Thyroid gland (tissue), 4 donors: Measurements from ENCODE around the gene MYG1.

Experiments used
- CTCF ChIP-seq, 6 experiments: fragments of 200-600 bp in 3 of 6; fragments of 450-650 bp in 3 of 6; sonication (generic) in 3 of 6; IDR thresholded peaks; one replicate each; pipeline ENCODE4 v1.5.1; 2016 to 2019; ENCODE audit warnings: antibody characterized with exemption in 6 of 6, mild to moderate bottlenecking in 2 of 6, inconsistent platforms in 1 of 6, moderate library complexity in 1 of 6
- POLR2A ChIP-seq, 2 donors: fragments of 450-650 bp; IDR thresholded peaks; one replicate each; pipeline ENCODE4 v1.6.1; 2017; ENCODE audit warnings: antibody characterized with exemption in 2 of 2, mild to moderate bottlenecking in 2 of 2, moderate library complexity in 1 of 2

- TF ChIP-seq CTCF (IDR thresholded peaks at IDR 0.05) = no peak
- no peak for TF ChIP-seq POLR2A (IDR thresholded peaks at IDR 0.05)
Observed at GRCh38 chr12:53276511-53276910, 23.0 kb upstream of the MYG1 start.
